ENCODE data around the gene CNOT8.
"Not testable (repeated sequence)": the region's sequence is repeated elsewhere in the genome, so short reads cannot be mapped to it uniquely, and the experiment has no call there.

CNOT8 gene

GRCh38 chr5:154858297-154858971, at the start of gene CNOT8:
CNOT8 (plus strand) TSS chr5:154858627; CDS start chr5:154863279, 4,652 bp downstream.
- peak; percentile 99 for DNase-seq

GRCh38 chr5:154811239-154811638, 47.2 kb upstream of the CNOT8 start:
- DNase-seq, result no peak

GRCh38 chr5:154811653-154812465, 46.6 kb upstream of the CNOT8 start:
- peak; percentile 65 for DNase-seq

GRCh38 chr5:154813158-154813557, 45.3 kb upstream of the CNOT8 start:
- no peak for DNase-seq

- peak; percentile 13 for DNase-seq
Observed at GRCh38 chr5:154813736-154814135, 44.7 kb upstream of the CNOT8 start.

- no peak for DNase-seq
Observed at GRCh38 chr5:154815025-154815424, 43.4 kb upstream of the CNOT8 start.

- DNase-seq, result no peak
Observed at GRCh38 chr5:154815684-154816247, 42.7 kb upstream of the CNOT8 start.

- DNase-seq, result no peak
Observed at GRCh38 chr5:154816891-154817492, 41.4 kb upstream of the CNOT8 start.

- no peak for DNase-seq
Observed at GRCh38 chr5:154817815-154818214, 40.6 kb upstream of the CNOT8 start.

GRCh38 chr5:154818471-154819116, 39.8 kb upstream of the CNOT8 start:
- no peak for DNase-seq

GRCh38 chr5:154819546-154819945, 38.9 kb upstream of the CNOT8 start:
- no peak for DNase-seq

GRCh38 chr5:154820383-154820782, 38.0 kb upstream of the CNOT8 start:
- no peak for DNase-seq

GRCh38 chr5:154822896-154823295, 35.5 kb upstream of the CNOT8 start:
- not testable (repeated sequence) for DNase-seq

- no peak for DNase-seq
Observed at GRCh38 chr5:154823605-154824004, 34.8 kb upstream of the CNOT8 start.

GRCh38 chr5:154824070-154824469, 34.4 kb upstream of the CNOT8 start:
- no peak for DNase-seq

GRCh38 chr5:154829181-154829588, 29.2 kb upstream of the CNOT8 start:
- DNase-seq, result no peak

- DNase-seq, result no peak
Observed at GRCh38 chr5:154829589-154830218, 28.7 kb upstream of the CNOT8 start.

GRCh38 chr5:154830219-154830595, 28.2 kb upstream of the CNOT8 start:
- no peak for DNase-seq

GRCh38 chr5:154830596-154830995, 27.8 kb upstream of the CNOT8 start:
- DNase-seq, result no peak

GRCh38 chr5:154831451-154831850, 27.0 kb upstream of the CNOT8 start:
- DNase-seq, result no peak

GRCh38 chr5:154832804-154833203, 25.6 kb upstream of the CNOT8 start:
- not testable (repeated sequence) for DNase-seq

- no peak for DNase-seq
Observed at GRCh38 chr5:154834053-154834452, 24.4 kb upstream of the CNOT8 start.

- not testable (repeated sequence) for DNase-seq
Observed at GRCh38 chr5:154835701-154836052, 22.8 kb upstream of the CNOT8 start.

Measured in stimulated activated CD4-positive, alpha-beta T cell treated with anti-CD3 and anti-CD28 coated beads, Interleukin-4, amount 100 ng/mL, for 1 hour (primary cell).